ENCODE data around the gene DOCK9. TPM values are rescaled to one million over a fixed set of nuclear protein-coding genes. Genes with fewer than 3 reads are reported as not detected.

DOCK9 gene
- total and polyA plus RNA-seq, 2 experiments from 2014 or later = 32.8 to 39.1 TPM

DNA sequence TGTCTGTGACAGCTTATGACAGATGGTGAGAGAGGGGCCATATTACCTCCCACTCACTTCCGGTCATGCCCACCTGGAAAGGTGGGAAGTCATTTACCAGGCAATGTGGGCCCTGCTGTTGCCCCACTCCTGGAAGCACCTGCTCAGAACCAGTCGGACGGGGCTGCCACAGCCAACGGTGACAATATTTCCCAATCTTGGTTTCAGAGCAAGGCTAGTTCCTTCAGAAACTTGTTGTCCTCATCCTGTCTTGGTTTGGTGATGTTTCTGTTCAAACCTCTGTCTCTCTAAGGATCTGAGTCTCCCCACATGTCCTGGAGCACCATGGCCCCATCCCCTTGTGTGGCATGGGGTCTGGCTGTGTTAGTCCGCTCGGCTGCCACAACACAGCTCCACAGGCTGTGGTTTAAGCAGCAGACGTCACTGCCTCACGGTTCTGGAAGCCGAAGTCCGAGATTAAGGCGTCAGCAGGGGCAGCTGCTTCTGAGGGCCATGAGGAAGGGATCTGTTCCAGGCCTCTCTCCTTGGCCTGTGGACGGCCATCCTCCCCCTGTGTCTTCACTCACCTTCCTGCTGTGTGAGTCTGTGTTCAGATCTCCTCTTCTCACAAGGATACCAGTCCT is 193.9 kb downstream of the DOCK9 start:
- Histone ChIP-seq H3K27ac (no peak overlapping the region), H3K4me3 (no peak overlapping the region), H3K36me3 (no peaks in the 10 kb centered on the region), H3K9me3 (ENCODE audit: low read depth) (no peaks in the 10 kb centered on the region), H3K27me3 (no peaks in the 10 kb centered on the region), H3K4me1 (ENCODE audit: low read depth) (no peaks in the 10 kb centered on the region)
- no peak for DNase-seq (ENCODE audit: low read depth in 1 of 2, low spot score in 1 of 2)
- TF ChIP-seq, protein P1, sequence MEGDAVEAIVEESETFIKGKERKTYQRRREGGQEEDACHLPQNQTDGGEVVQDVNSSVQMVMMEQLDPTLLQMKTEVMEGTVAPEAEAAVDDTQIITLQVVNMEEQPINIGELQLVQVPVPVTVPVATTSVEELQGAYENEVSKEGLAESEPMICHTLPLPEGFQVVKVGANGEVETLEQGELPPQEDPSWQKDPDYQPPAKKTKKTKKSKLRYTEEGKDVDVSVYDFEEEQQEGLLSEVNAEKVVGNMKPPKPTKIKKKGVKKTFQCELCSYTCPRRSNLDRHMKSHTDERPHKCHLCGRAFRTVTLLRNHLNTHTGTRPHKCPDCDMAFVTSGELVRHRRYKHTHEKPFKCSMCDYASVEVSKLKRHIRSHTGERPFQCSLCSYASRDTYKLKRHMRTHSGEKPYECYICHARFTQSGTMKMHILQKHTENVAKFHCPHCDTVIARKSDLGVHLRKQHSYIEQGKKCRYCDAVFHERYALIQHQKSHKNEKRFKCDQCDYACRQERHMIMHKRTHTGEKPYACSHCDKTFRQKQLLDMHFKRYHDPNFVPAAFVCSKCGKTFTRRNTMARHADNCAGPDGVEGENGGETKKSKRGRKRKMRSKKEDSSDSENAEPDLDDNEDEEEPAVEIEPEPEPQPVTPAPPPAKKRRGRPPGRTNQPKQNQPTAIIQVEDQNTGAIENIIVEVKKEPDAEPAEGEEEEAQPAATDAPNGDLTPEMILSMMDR (IDR thresholded peaks at IDR 0.05; ENCODE audit: low read depth, low read length) = no peak

DNA sequence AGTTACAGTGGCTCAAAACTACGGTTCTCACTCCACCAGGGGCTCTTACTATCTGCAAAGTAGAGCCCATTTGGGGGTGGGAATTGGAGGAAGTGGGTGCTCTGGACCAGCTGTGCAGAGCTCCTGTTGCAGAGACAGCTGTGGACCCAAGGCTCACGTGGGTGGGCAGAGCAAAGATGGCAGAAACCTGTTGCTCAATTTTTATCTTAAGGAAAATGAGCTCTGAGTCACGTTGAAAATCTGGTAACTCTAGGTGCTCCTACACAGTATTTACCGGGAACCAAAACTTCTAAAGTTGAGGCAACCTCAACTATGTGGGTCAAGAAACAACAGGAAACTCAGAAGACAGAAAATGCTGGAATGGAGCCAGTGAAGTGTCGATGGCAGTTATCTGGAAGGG is 195.2 kb downstream of the DOCK9 start:
- H3K9me3 ChIP-seq (ENCODE audit: low read depth) = no peaks in the 10 kb centered on the region

DNA sequence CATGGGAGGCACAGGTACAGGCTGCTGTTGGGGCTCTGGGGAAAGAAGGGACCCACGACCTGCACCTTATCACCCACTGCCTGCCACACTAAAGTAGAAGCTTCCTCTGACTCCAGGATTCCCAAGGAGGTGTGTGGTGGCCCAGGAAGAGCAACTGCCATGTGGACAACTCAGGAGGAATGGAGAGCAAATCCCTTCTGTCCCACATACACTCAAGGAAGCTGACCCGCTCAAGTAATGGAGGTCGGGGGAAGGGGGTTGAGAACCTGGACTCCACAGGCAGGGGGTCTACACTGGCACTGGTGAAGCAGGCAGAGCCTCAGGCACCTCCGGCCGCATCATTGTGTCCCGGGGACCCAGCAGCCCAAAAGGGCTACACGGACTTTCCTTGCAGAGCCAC is 196.0 kb downstream of the DOCK9 start:
- TF ChIP-seq, protein P1 (IDR thresholded peaks at IDR 0.05; ENCODE audit: low read depth, low read length) = no peak
- Histone ChIP-seq H3K36me3 (no peaks in the 10 kb centered on the region), H3K9me3 (ENCODE audit: low read depth) (no peaks in the 10 kb centered on the region), H3K27me3 (no peaks in the 10 kb centered on the region), H3K4me3 (no peak overlapping the region), H3K27ac (no peak overlapping the region), H3K4me1 (ENCODE audit: low read depth) (no peaks in the 10 kb centered on the region)
- no peak for DNase-seq (ENCODE audit: low read depth in 1 of 2, low spot score in 1 of 2)

More for the DNA sequence above, 195.2 kb downstream of the DOCK9 start:
- no peaks in the 10 kb centered on the region for H3K4me1 ChIP-seq (ENCODE audit: low read depth)
- no peaks in the 10 kb centered on the region for H3K27me3 ChIP-seq
- TF ChIP-seq, protein P1 (IDR thresholded peaks at IDR 0.05; ENCODE audit: low read depth, low read length) = no peak
- no peaks in the 10 kb centered on the region for H3K36me3 ChIP-seq
- no peak overlapping the region for H3K27ac ChIP-seq
- peak in 1 of 2 donors; percentile 67 for DNase-seq (ENCODE audit: low read depth in 1 of 2, low spot score in 1 of 2)
- H3K4me3 ChIP-seq = no peak overlapping the region

DNA sequence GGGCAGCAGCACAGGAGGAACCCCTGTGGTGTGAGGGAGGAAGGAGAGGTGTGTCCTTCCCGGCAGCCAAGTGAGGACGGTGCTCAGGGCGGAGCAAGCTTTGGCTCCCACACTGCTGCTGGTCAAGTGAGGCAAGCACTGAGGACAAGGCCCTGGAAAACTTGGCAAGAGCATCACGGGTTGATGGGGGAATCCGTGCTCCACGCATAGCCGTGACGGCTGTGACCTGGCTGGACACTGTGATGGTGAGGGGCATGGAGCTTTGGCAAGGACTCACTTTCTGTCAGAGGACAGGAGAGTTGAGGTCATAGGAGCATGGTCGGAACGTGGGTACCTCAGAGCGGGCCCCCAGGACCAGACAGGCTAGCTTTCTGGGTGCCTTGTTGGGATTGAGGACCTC is 196.4 kb downstream of the DOCK9 start:
- no peaks in the 10 kb centered on the region for H3K36me3 ChIP-seq
- no peaks in the 10 kb centered on the region for H3K27me3 ChIP-seq
- no peaks in the 10 kb centered on the region for H3K9me3 ChIP-seq (ENCODE audit: low read depth)
- no peak overlapping the region for H3K27ac ChIP-seq
- TF ChIP-seq, protein P1 (IDR thresholded peaks at IDR 0.05; ENCODE audit: low read depth, low read length) = no peak
- DNase-seq (ENCODE audit: low read depth in 1 of 2, low spot score in 1 of 2) = no peak
- no peaks in the 10 kb centered on the region for H3K4me1 ChIP-seq (ENCODE audit: low read depth)
- no peak overlapping the region for H3K4me3 ChIP-seq

DNA sequence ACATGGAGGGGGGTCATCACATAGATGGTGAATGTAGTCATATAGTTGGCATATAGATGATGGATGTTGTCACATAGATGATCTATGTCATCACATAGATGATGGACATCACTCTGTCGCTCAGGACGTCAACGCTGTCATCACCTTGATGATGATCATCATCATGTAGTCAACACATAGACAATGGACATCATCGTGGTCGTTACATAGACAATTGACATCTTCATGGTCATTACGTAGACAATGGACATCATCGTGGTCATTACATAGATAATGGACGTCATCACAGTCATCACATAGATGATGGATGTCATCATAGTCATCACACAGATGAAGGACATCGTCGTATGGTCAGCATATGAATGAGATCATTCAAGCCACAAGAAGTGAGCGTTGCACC is 196.8 kb downstream of the DOCK9 start:
- no peaks in the 10 kb centered on the region for H3K9me3 ChIP-seq (ENCODE audit: low read depth)
- H3K4me1 ChIP-seq (ENCODE audit: low read depth) = no peaks in the 10 kb centered on the region
- H3K36me3 ChIP-seq = no peaks in the 10 kb centered on the region
- DNase-seq (ENCODE audit: low read depth in 1 of 2, low spot score in 1 of 2) = no peak
- TF ChIP-seq, protein P1 (IDR thresholded peaks at IDR 0.05; ENCODE audit: low read depth, low read length) = no peak
- no peak overlapping the region for H3K27ac ChIP-seq
- no peak overlapping the region for H3K4me3 ChIP-seq
- H3K27me3 ChIP-seq = no peaks in the 10 kb centered on the region
